Measurements from ENCODE around the gene EPHB1.

Gene EPHB1

DNA sequence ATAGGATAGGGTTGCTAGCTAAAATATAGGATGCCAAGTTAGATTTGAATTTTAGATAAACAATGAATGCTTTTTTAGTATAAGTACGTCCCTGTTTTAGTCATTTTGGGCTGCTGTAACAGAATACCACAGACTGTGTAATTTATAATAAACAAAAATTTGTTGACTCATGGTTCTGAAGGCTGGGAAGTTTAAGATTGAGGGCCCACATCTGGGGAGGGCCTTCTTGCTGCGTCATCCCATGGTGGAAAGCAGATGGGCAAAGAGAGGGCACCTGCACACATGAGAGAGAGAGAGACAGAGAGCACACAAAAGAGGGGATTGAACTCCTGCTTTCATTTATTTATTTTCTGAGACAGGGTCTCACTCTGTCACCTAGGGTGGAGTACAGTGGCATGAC is 246.5 kb downstream of the EPHB1 start:
- H3K4me3 ChIP-seq (ENCODE audit: insufficient read depth in 1 of 2, low read depth in 1 of 2, low read length in 2 of 2), result no peak overlapping the region
- H2BK15ac ChIP-seq (ENCODE audit: low read depth, poor library complexity, severe bottlenecking), result no peak overlapping the region
- no peak overlapping the region for H3K23ac ChIP-seq (ENCODE audit: low read length in 2 of 2)
- H2BK120ac ChIP-seq (ENCODE audit: low read depth, low read length), result no peak overlapping the region
- no peaks in the 10 kb centered on the region for H3K36me3 ChIP-seq (ENCODE audit: control insufficient read depth in 1 of 2, insufficient read depth in 2 of 2, low read depth in 1 of 2, low read length in 2 of 2)
- H3K18ac ChIP-seq (ENCODE audit: low read depth in 1 of 2, low read length in 2 of 2), result no peak overlapping the region
- no peak overlapping the region for H2BK5ac ChIP-seq (ENCODE audit: low read depth, low read length, poor library complexity, severe bottlenecking)
- H3K27ac ChIP-seq (ENCODE audit: low read length, poor library complexity, severe bottlenecking), result no peak overlapping the region
- H3K79me1 ChIP-seq (replicated peaks; ENCODE audit: low read length, poor library complexity, severe bottlenecking), result no peaks in the 10 kb centered on the region
- H3K27me3 ChIP-seq (ENCODE audit: control insufficient read depth in 1 of 2, insufficient read depth in 1 of 2, low read length in 2 of 2), result no peaks in the 10 kb centered on the region
- H2AK5ac ChIP-seq (ENCODE audit: low read length, severe bottlenecking), result no peak overlapping the region
- H3K9me3 ChIP-seq (ENCODE audit: control insufficient read depth, low read length), result no peaks in the 10 kb centered on the region
- H3K14ac ChIP-seq (ENCODE audit: low read length in 2 of 2), result no peak overlapping the region
- 50% methylated on average over 1 of the region's 2 CpGs for WGBS
- no peak overlapping the region for H3K4me2 ChIP-seq (ENCODE audit: low read length, poor library complexity, severe bottlenecking)
- no peaks in the 10 kb centered on the region for H3K4me1 ChIP-seq (ENCODE audit: control insufficient read depth, insufficient read depth, low read depth, low read length)
- no peak overlapping the region for H2BK12ac ChIP-seq (ENCODE audit: low read length in 2 of 2)
- no peak overlapping the region for H4K8ac ChIP-seq (ENCODE audit: low read length)
- H3K9ac ChIP-seq (ENCODE audit: low read length), result no peak overlapping the region
- H4K91ac ChIP-seq (ENCODE audit: low read length), result no peak overlapping the region
- no peak for DNase-seq
- H3K4ac ChIP-seq (ENCODE audit: low read depth in 1 of 2, low read length in 2 of 2), result no peak overlapping the region
- H2AFZ ChIP-seq (ENCODE audit: low read depth, low read length), result no peak overlapping the region

DNA sequence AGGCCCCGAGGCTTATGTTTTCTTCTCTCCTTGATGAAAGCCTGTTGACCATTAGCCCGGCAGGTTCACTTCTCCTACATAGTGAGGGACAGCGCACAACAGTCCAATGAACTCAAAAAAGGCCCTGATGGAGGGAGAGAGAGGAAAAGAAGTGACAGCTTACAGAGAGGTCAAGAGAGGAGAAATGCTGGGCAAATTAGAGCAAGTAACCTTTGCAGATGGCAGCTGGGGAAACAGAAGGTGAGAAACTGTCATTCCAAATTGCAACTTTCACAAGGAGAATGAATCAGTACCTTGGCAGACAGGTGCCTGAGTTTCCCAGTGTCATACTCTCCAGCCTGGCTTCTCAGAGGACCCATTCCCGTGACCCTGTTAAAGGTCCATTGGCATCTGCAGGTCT is 252.0 kb downstream of the EPHB1 start:
- Histone ChIP-seq H3K4me1 (ENCODE audit: control insufficient read depth, insufficient read depth, low read depth, low read length) (no peaks in the 10 kb centered on the region), H2BK5ac (ENCODE audit: low read depth, low read length, poor library complexity, severe bottlenecking) (no peak overlapping the region), H3K23ac (ENCODE audit: low read length in 2 of 2) (no peak overlapping the region), H3K27ac (ENCODE audit: low read length, poor library complexity, severe bottlenecking) (no peak overlapping the region), H2BK12ac (ENCODE audit: low read length in 2 of 2) (no peak overlapping the region), H3K36me3 (ENCODE audit: control insufficient read depth in 1 of 2, insufficient read depth in 2 of 2, low read depth in 1 of 2, low read length in 2 of 2) (no peaks in the 10 kb centered on the region), H4K8ac (ENCODE audit: low read length) (no peak overlapping the region), H3K14ac (ENCODE audit: low read length in 2 of 2) (no peak overlapping the region), H2BK15ac (ENCODE audit: low read depth, poor library complexity, severe bottlenecking) (no peak overlapping the region), H4K91ac (ENCODE audit: low read length) (no peak overlapping the region), H2AK5ac (ENCODE audit: low read length, severe bottlenecking) (no peak overlapping the region), H3K4me2 (ENCODE audit: low read length, poor library complexity, severe bottlenecking) (no peak overlapping the region), H2AFZ (ENCODE audit: low read depth, low read length) (no peak overlapping the region), H3K9me3 (ENCODE audit: control insufficient read depth, low read length) (no peaks in the 10 kb centered on the region), H2BK120ac (ENCODE audit: low read depth, low read length) (no peak overlapping the region), H3K27me3 (ENCODE audit: control insufficient read depth in 1 of 2, insufficient read depth in 1 of 2, low read length in 2 of 2) (no peaks in the 10 kb centered on the region), H3K4ac (ENCODE audit: low read depth in 1 of 2, low read length in 2 of 2) (no peak overlapping the region), H3K79me1 (replicated peaks; ENCODE audit: low read length, poor library complexity, severe bottlenecking) (no peaks in the 10 kb centered on the region), H3K18ac (ENCODE audit: low read depth in 1 of 2, low read length in 2 of 2) (no peak overlapping the region), H3K9ac (ENCODE audit: low read length) (no peak overlapping the region), H3K4me3 (ENCODE audit: insufficient read depth in 1 of 2, low read depth in 1 of 2, low read length in 2 of 2) (no peak overlapping the region)
- no peak for DNase-seq
- WGBS, result 78% methylated on average over 4 of the region's 4 CpGs

DNA sequence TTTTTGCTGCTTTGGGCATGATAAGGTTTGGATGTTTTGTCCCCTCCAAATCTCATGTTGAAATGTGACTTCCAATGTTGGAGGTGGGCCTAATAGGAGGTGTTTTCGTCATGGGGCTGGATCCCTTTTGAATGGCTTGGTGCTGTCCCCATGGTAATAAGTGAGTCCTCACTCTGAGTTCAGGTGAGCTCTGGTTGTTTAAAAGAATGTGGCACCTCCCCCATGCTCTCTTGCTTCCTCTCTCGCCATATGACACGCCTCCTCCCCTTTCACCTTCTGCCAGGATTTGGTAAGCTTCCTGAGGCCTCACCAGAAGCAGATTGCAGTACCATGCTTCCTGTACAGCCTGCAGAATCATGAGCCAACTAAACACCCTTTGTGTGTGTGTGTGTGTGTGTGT is 255.5 kb downstream of the EPHB1 start:
- Histone ChIP-seq H2AK5ac (ENCODE audit: low read length, severe bottlenecking) (no peak overlapping the region), H2BK5ac (ENCODE audit: low read depth, low read length, poor library complexity, severe bottlenecking) (no peak overlapping the region), H3K4me2 (ENCODE audit: low read length, poor library complexity, severe bottlenecking) (no peak overlapping the region), H3K79me1 (replicated peaks; ENCODE audit: low read length, poor library complexity, severe bottlenecking) (no peaks in the 10 kb centered on the region), H3K4me3 (ENCODE audit: insufficient read depth in 1 of 2, low read depth in 1 of 2, low read length in 2 of 2) (no peak overlapping the region), H3K4ac (ENCODE audit: low read depth in 1 of 2, low read length in 2 of 2) (no peak overlapping the region), H3K9me3 (ENCODE audit: control insufficient read depth, low read length) (no peaks in the 10 kb centered on the region), H2BK120ac (ENCODE audit: low read depth, low read length) (no peak overlapping the region), H4K8ac (ENCODE audit: low read length) (no peak overlapping the region), H3K4me1 (ENCODE audit: control insufficient read depth, insufficient read depth, low read depth, low read length) (no peaks in the 10 kb centered on the region), H2BK15ac (ENCODE audit: low read depth, poor library complexity, severe bottlenecking) (no peak overlapping the region), H3K18ac (ENCODE audit: low read depth in 1 of 2, low read length in 2 of 2) (no peak overlapping the region), H3K27ac (ENCODE audit: low read length, poor library complexity, severe bottlenecking) (no peak overlapping the region), H3K14ac (ENCODE audit: low read length in 2 of 2) (no peak overlapping the region), H2BK12ac (ENCODE audit: low read length in 2 of 2) (no peak overlapping the region), H3K9ac (ENCODE audit: low read length) (no peak overlapping the region), H2AFZ (ENCODE audit: low read depth, low read length) (no peak overlapping the region), H3K23ac (ENCODE audit: low read length in 2 of 2) (no peak overlapping the region), H4K91ac (ENCODE audit: low read length) (no peak overlapping the region), H3K27me3 (ENCODE audit: control insufficient read depth in 1 of 2, insufficient read depth in 1 of 2, low read length in 2 of 2) (no peaks in the 10 kb centered on the region), H3K36me3 (ENCODE audit: control insufficient read depth in 1 of 2, insufficient read depth in 2 of 2, low read depth in 1 of 2, low read length in 2 of 2) (no peaks in the 10 kb centered on the region)
- DNase-seq, result no peak
- 47% methylated on average over 3 of the region's 3 CpGs for WGBS

- Histone ChIP-seq H3K9me3 (ENCODE audit: control insufficient read depth, low read length) (no peaks in the 10 kb centered on the region), H3K4me2 (ENCODE audit: low read length, poor library complexity, severe bottlenecking) (no peak overlapping the region), H3K14ac (ENCODE audit: low read length in 2 of 2) (no peak overlapping the region), H3K4me1 (ENCODE audit: control insufficient read depth, insufficient read depth, low read depth, low read length) (no peaks in the 10 kb centered on the region), H3K27me3 (ENCODE audit: control insufficient read depth in 1 of 2, insufficient read depth in 1 of 2, low read length in 2 of 2) (no peaks in the 10 kb centered on the region), H3K18ac (ENCODE audit: low read depth in 1 of 2, low read length in 2 of 2) (no peak overlapping the region), H3K4ac (ENCODE audit: low read depth in 1 of 2, low read length in 2 of 2) (no peak overlapping the region), H3K79me1 (replicated peaks; ENCODE audit: low read length, poor library complexity, severe bottlenecking) (no peaks in the 10 kb centered on the region), H2AK5ac (ENCODE audit: low read length, severe bottlenecking) (no peak overlapping the region), H4K8ac (ENCODE audit: low read length) (no peak overlapping the region), H3K27ac (ENCODE audit: low read length, poor library complexity, severe bottlenecking) (no peak overlapping the region), H2BK5ac (ENCODE audit: low read depth, low read length, poor library complexity, severe bottlenecking) (no peak overlapping the region), H2BK15ac (ENCODE audit: low read depth, poor library complexity, severe bottlenecking) (no peak overlapping the region), H3K4me3 (ENCODE audit: insufficient read depth in 1 of 2, low read depth in 1 of 2, low read length in 2 of 2) (no peak overlapping the region), H3K36me3 (ENCODE audit: control insufficient read depth in 1 of 2, insufficient read depth in 2 of 2, low read depth in 1 of 2, low read length in 2 of 2) (no peaks in the 10 kb centered on the region), H3K9ac (ENCODE audit: low read length) (no peak overlapping the region), H2BK12ac (ENCODE audit: low read length in 2 of 2) (no peak overlapping the region), H4K91ac (ENCODE audit: low read length) (no peak overlapping the region), H2AFZ (ENCODE audit: low read depth, low read length) (no peak overlapping the region), H2BK120ac (ENCODE audit: low read depth, low read length) (no peak overlapping the region), H3K23ac (ENCODE audit: low read length in 2 of 2) (no peak overlapping the region)
- no peak for DNase-seq
- 65% methylated on average over 2 of the region's 4 CpGs for WGBS
Measured at GRCh38 chr3:135051409-135051973, 256.4 kb downstream of the EPHB1 start.
